Nephron (organoid): ENCODE results near the gene ISG15.

Experiments used
- H3K27ac Mint-ChIP-seq, 3 experiments: 2 replicates each; pipeline ENCODE4 v1.8.0; 2020; ENCODE audit warnings: mixed read lengths in 3 of 3, mild to moderate bottlenecking in 2 of 3, moderate library complexity in 1 of 3
- H3K27me3 Mint-ChIP-seq: 2 replicates; pipeline ENCODE4 v1.8.0; 2021; ENCODE audit warnings: low read depth, mild to moderate bottlenecking, moderate library complexity, mixed read lengths
- H3K36me3 Mint-ChIP-seq: 2 replicates; pipeline ENCODE4 v1.8.0; 2020; ENCODE audit warnings: low read depth, mixed read lengths
- H3K4me1 Mint-ChIP-seq: 2 replicates; pipeline ENCODE4 v1.8.0; 2020; ENCODE audit warnings: mixed read lengths
- H3K4me3 Mint-ChIP-seq, 3 experiments: 2 replicates each; pipeline ENCODE4 v1.8.0; 2020; ENCODE audit warnings: mild to moderate bottlenecking in 3 of 3, mixed read lengths in 3 of 3, moderate library complexity in 2 of 3
- H3K9me3 Mint-ChIP-seq: 2 replicates; pipeline ENCODE4 v1.8.0; 2020; ENCODE audit warnings: mixed read lengths
- TF ChIP-seq, protein P1 (sequence below), 3 experiments: fragments of 200-600 bp; sonication (generic); IDR thresholded peaks; one replicate each; pipeline ENCODE4 v1.5.0; 2021; ENCODE audit warnings: antibody characterized with exemption in 3 of 3; ENCODE audit not compliant: unreplicated experiment in 3 of 3

Gene ISG15

DNA sequence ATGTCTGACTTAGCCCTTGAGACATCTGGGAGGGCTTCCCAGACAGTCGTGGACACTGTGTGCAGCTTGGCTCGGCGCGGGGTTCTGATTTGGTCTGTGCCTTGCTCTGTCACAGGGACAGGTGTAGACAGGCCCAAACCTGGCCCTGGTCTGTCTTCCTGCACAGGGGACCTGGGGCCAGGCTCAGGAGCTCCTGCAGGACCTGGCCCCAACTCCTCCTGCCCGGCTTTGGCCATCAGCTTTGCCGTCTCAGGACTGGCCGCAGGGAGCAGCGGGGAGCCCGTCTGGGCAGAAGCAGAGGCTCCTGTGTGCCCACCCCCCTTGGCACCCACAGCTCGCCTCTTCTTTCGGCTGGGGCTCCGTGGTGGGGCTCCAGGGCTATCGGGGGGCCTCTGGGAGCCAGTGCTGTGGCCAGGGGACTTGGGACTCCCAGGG lies 33.1 kb upstream of the ISG15 start:
- Mint-ChIP-seq H3K36me3 (peaks cover 4% of the 10 kb centered on the region), H3K27me3 (peaks cover 33% of the 10 kb centered on the region), H3K4me3 (no peak overlapping the region), H3K27ac (no peak overlapping the region), H3K4me1 (no peaks in the 10 kb centered on the region), H3K9me3 (peaks cover 3% of the 10 kb centered on the region)
- TF ChIP-seq, protein P1, sequence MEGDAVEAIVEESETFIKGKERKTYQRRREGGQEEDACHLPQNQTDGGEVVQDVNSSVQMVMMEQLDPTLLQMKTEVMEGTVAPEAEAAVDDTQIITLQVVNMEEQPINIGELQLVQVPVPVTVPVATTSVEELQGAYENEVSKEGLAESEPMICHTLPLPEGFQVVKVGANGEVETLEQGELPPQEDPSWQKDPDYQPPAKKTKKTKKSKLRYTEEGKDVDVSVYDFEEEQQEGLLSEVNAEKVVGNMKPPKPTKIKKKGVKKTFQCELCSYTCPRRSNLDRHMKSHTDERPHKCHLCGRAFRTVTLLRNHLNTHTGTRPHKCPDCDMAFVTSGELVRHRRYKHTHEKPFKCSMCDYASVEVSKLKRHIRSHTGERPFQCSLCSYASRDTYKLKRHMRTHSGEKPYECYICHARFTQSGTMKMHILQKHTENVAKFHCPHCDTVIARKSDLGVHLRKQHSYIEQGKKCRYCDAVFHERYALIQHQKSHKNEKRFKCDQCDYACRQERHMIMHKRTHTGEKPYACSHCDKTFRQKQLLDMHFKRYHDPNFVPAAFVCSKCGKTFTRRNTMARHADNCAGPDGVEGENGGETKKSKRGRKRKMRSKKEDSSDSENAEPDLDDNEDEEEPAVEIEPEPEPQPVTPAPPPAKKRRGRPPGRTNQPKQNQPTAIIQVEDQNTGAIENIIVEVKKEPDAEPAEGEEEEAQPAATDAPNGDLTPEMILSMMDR (IDR thresholded peaks at IDR 0.05; ENCODE audit: unreplicated experiment in 3 of 3) = no peak

DNA sequence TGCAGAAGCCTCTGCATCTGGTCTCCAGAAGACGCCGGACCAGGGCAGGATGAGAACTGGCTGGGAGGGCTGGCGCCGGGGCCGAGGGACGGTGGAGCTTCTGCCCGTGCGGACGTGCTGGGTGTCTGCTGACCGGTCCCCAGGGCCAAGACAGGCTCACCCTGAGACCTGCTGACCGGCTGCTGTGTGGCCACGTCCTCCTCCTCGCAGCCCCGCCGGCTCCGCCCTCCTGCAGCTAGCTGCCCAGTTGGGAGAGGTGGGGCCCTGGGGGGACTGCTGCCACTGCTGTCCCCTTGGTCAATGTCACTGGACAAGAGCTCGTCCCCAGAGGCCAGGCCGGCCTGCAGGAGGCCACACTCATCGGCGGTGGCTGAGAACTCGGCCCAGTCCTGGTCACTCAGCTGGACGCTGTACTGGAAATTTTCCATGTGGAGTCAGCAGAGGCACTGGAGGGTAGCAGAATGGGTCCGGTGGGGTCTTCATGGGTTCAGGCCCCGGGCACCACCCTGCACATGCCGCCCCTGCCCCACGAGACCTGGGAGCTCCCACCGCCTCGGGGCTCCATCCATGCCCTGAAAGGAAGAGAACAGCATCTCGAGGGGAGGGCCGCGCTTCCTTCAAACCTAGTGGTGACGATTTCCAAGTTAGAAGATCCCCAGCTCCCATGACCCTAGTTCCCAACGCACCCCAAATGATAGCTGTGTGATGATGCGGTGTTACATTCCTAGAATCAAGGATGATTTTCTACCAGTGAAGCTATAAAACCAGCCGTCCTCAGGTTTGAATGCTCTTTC lies 32.5 kb upstream of the ISG15 start:
- H3K27me3 Mint-ChIP-seq = peaks cover 35% of the 10 kb centered on the region
- peaks cover 6% of the 10 kb centered on the region for H3K4me1 Mint-ChIP-seq
- TF ChIP-seq, protein P1 (IDR thresholded peaks at IDR 0.05; ENCODE audit: unreplicated experiment in 3 of 3) = no peak
- peaks cover 3% of the 10 kb centered on the region for H3K9me3 Mint-ChIP-seq
- no peak overlapping the region for H3K27ac Mint-ChIP-seq
- peaks cover 4% of the 10 kb centered on the region for H3K36me3 Mint-ChIP-seq
- no peak overlapping the region for H3K4me3 Mint-ChIP-seq

DNA sequence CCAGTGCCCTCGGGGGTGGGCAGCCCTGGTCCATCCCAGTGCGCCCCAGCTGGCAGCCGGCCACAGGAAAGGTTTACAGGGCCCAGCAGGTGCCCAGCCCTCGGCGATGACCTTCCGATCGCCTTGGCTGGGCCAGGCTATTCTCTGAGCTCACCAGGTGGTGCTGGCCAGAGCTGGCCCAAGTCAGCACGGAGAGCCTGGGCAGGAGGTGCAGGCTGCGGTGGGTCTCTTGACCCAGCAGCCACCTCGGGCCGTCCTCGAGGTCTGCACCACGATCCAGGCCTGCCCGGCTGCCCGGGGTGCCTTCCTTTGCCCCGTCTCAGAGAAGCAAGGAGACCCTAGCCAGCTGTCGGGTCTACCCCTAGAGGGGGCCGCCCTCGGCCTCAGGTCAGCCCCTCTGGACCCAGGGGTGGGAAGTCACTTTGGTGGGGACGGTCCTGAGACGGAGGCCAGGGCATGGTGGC lies 31.8 kb upstream of the ISG15 start:
- TF ChIP-seq, protein P1 (IDR thresholded peaks at IDR 0.05; ENCODE audit: unreplicated experiment in 3 of 3) = no peak
- Mint-ChIP-seq H3K27me3 (peaks cover 41% of the 10 kb centered on the region), H3K27ac (no peak overlapping the region), H3K4me1 (peaks cover 6% of the 10 kb centered on the region), H3K4me3 (no peak overlapping the region), H3K36me3 (peaks cover 4% of the 10 kb centered on the region), H3K9me3 (peaks cover 3% of the 10 kb centered on the region)

DNA sequence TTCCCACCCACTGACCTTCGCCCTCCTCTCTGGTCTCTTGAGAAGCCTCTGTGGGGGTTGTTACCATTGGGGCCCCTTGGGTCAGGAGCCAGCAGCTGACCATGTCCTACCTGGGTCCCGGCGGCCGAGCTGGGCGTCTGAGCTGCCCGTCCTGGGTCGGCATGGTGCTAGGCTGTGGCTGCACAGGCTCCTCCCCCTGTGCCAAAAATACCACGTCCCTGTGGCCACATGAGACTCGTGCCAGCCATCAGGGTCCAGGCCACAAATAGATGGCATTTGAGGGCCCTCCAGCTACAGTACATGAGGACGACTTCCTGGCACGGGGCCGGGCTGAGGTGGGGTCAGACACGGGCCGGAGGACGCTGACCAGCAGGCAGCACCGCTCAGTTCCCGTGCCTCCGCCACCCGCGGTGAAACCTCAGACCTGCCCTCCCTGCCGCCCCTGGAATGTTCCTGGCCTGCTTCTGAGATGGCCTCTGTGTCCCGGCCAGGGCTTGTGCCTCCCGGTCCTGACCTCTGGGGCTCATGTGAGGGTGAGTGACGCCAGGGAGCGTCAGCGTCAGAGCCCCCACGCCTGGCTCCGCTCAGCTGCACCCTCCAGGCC lies 31.2 kb upstream of the ISG15 start, which contains the start of gene PERM1:
Gene PERM1 (minus strand): TSS at position 139 of the 604 bp plus-strand sequence. CDS start 1,064 bp downstream, outside the sequence.
- H3K36me3 Mint-ChIP-seq = peaks cover 4% of the 10 kb centered on the region
- no peak within 1 kb of the TSS for H3K4me3 Mint-ChIP-seq
- no peak within 1 kb of the TSS for H3K27ac Mint-ChIP-seq
- peaks cover 6% of the 10 kb centered on the region for H3K4me1 Mint-ChIP-seq
- peaks cover 41% of the 10 kb centered on the region for H3K27me3 Mint-ChIP-seq
- peaks cover 3% of the 10 kb centered on the region for H3K9me3 Mint-ChIP-seq
- TF ChIP-seq, protein P1 (IDR thresholded peaks at IDR 0.05; ENCODE audit: unreplicated experiment in 3 of 3) = no peak

DNA sequence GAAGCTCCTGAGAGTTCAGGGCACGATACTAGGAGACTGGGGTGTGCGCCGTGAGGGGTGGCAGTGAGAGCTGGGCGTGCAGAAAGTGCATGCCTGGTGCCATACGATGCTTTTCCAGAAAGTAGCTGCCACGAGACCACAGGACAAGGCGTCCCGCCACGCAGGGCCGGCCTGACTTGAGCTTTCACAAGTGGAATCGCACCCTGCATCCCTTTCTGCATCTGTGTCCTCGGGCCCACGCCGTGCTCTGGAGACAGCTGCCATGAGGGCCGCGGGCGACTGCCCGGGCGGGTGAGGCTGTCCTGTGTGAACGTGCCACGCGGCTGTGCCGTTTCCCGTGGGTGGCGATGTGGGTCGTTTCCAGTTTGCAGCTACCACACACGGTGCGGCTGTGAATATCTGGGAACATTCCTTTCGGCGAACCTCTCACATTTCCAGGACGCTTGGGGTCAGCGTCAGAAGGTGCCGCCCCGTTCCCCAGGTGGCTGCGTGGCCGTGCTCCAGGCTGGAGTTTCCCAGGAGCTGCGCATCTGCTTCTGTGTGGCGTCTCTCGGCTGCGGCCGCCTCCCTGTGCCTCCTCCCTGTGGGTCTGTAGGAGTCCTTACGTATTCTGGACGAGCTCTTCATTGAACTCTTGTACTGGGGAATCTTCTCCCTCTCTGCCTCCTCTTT lies 30.4 kb upstream of the ISG15 start:
- Mint-ChIP-seq H3K4me3 (no peak overlapping the region), H3K27me3 (peaks cover 41% of the 10 kb centered on the region), H3K9me3 (peaks cover 4% of the 10 kb centered on the region), H3K27ac (no peak overlapping the region), H3K36me3 (peaks cover 4% of the 10 kb centered on the region), H3K4me1 (peaks cover 6% of the 10 kb centered on the region)
- TF ChIP-seq, protein P1 (IDR thresholded peaks at IDR 0.05; ENCODE audit: unreplicated experiment in 3 of 3) = no peak
